Mucosa of descending colon (tissue), 3 donors: ENCODE results near the gene PPL. TPM values are rescaled to one million over a fixed set of nuclear protein-coding genes. Genes with fewer than 3 reads are reported as not detected.
A peak's percentile ranks its signal among the peaks of the same experiment; 100 is the strongest.

Source experiments
- ATAC-seq: fragments of 200-7000 bp; cut with Tn5 transposase; one replicate; pipeline ENCODE4 v1.9.1; 2020; ENCODE audit warnings: mild to moderate bottlenecking, moderate library complexity
- DNase-seq, 3 donors: peaks; one replicate each; pipeline ENCODE4 v3.0.0-alpha.2; 2020
- H3K36me3 ChIP-seq: fragments of 200-600 bp; one replicate; pipeline ENCODE4 v1.8.0; 2021; ENCODE audit warnings: low read depth, mild to moderate bottlenecking
- H3K4me1 ChIP-seq: fragments of 200-600 bp; one replicate; pipeline ENCODE4 v1.8.0; 2021; ENCODE audit warnings: low read depth, mild to moderate bottlenecking
- H3K4me3 ChIP-seq: fragments of 200-600 bp; one replicate; pipeline ENCODE4 v1.8.0; 2021; ENCODE audit warnings: mild to moderate bottlenecking
- H3K9me3 ChIP-seq: fragments of 200-600 bp; one replicate; pipeline ENCODE4 v1.8.0; 2021; ENCODE audit warnings: mild to moderate bottlenecking
- intact Hi-C, 2 donors: fragments of 100-400 bp; cut with DNase I in 1 of 2; cut with micrococcal nuclease in 1 of 2; formaldehyde crosslinking; loops; one replicate each; pipeline versions ENCODE4 v1.11.0 to v1.11.1; 2022; cut with DNase I, micrococcal nuclease
- total RNA-seq, 3 donors: library from RNA; stranded (reverse); fragmentation: NEBNext Ultra II Directional in 2 of 3; extraction: Animal tissue kit (Norgen Biotek cat#: 25700) in 2 of 3; gene quantifications; one replicate each; pipeline versions ENCODE4 v1.2.1 to v1.2.4, GENCODE V29; 2021 to 2023
- TF ChIP-seq, protein P1 (sequence below): fragments of 200-600 bp; IDR thresholded peaks from one replicate; pipeline ENCODE4 v1.8.0; 2022; ENCODE audit warnings: antibody characterized with exemption, mild to moderate bottlenecking
- donor health status: DM: no; HTN: no; CAD: no; lungs with moderate emphysema.
- donor health status: DM: no; HTN: no; CAD: no.
- donor health status: DM: no; HTN: yes; CAD: no.

The PPL gene
- total RNA-seq, 3 donors from 2014 or later, result 10.8 to 22.1 (median 13.9) TPM

DNA sequence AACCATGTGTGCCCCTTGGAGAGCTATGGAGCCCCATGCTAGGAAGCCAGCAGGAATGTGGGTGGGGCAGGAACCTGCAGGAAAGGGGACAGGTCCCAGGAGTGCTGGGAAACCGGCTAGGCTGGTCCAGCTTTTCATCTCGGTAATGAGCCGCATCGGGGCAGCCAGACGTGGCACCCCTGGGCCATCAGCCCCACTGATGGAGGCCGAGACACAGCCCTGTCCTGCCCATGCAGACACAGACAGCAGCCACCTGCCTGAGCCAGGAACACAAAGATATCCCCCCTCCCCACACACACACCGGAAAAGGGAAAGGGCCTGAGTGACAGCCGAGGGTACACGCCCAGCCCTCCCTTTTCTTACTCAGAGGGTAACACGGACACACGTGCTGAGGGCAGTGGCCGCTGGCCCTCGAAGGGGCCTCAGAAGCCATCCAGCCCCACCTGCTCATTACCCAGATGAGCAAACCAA, 18.1 kb downstream of the PPL start:
- peak in 1 of 3 donors; percentile 28 for DNase-seq
- H3K4me3 ChIP-seq, result no peak overlapping the region
- TF ChIP-seq, protein P1, sequence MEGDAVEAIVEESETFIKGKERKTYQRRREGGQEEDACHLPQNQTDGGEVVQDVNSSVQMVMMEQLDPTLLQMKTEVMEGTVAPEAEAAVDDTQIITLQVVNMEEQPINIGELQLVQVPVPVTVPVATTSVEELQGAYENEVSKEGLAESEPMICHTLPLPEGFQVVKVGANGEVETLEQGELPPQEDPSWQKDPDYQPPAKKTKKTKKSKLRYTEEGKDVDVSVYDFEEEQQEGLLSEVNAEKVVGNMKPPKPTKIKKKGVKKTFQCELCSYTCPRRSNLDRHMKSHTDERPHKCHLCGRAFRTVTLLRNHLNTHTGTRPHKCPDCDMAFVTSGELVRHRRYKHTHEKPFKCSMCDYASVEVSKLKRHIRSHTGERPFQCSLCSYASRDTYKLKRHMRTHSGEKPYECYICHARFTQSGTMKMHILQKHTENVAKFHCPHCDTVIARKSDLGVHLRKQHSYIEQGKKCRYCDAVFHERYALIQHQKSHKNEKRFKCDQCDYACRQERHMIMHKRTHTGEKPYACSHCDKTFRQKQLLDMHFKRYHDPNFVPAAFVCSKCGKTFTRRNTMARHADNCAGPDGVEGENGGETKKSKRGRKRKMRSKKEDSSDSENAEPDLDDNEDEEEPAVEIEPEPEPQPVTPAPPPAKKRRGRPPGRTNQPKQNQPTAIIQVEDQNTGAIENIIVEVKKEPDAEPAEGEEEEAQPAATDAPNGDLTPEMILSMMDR, result no peak
- no peaks in the 10 kb centered on the region for H3K36me3 ChIP-seq
- H3K4me1 ChIP-seq, result peaks cover 4% of the 10 kb centered on the region
- H3K9me3 ChIP-seq, result no peaks in the 10 kb centered on the region
- peak; percentile 74 for ATAC-seq
- intact Hi-C loops, result no loop called here

DNA sequence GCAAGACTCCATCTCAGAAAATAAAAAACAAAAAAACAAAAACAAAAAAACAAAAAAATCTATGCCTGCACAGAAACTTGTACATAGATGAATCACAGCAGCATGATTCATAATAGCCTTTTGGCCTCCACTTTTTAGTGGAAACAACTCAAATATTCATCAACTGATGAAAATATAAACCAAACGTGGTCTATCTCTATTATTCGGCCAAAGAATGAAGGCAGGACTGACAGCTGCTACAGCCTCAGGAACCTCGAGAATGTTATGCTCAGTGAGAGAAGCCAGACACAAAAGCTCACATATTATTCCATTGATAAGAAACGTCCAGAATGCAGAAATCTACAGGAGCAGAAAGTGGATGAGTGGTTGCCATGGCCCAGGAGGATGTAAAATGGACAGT, 19.8 kb downstream of the PPL start:
- Histone ChIP-seq H3K36me3 (no peaks in the 10 kb centered on the region), H3K9me3 (no peaks in the 10 kb centered on the region), H3K4me1 (peaks cover 4% of the 10 kb centered on the region), H3K4me3 (no peak overlapping the region)
- intact Hi-C loops, result no loop called here
- ATAC-seq, result no peak
- TF ChIP-seq, protein P1, result no peak
- no peak for DNase-seq

DNA sequence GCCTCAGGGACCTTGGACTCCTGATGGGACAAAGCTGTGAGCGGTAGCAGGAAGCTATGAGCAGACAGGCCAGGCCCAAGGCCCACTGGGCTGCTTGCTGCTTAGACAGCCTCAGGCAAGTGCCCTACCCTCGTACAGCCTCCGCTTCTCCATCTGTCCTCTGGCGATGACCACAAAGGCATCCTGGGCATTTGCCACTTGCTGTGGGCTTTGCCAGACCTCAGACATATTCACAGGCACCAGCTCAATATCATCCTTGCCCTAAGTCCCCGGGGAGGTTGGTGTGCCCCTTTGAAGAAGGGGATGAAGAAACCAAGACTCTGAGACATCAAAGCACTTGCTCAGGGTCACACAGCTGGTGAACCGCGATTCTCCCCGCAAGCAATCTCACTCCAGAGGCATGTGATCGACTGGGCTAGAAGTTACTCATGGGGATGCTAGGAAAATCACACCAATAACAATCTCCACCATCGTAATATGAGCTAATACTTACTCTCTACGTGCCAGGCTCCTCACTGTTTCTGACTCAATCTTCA, 21.7 kb downstream of the PPL start:
- ATAC-seq, result no peak
- peaks cover 4% of the 10 kb centered on the region for H3K4me1 ChIP-seq
- H3K9me3 ChIP-seq, result no peaks in the 10 kb centered on the region
- no peak for DNase-seq
- no peak overlapping the region for H3K4me3 ChIP-seq
- TF ChIP-seq, protein P1, result no peak
- intact Hi-C loops, result no loop called here
- no peaks in the 10 kb centered on the region for H3K36me3 ChIP-seq

DNA sequence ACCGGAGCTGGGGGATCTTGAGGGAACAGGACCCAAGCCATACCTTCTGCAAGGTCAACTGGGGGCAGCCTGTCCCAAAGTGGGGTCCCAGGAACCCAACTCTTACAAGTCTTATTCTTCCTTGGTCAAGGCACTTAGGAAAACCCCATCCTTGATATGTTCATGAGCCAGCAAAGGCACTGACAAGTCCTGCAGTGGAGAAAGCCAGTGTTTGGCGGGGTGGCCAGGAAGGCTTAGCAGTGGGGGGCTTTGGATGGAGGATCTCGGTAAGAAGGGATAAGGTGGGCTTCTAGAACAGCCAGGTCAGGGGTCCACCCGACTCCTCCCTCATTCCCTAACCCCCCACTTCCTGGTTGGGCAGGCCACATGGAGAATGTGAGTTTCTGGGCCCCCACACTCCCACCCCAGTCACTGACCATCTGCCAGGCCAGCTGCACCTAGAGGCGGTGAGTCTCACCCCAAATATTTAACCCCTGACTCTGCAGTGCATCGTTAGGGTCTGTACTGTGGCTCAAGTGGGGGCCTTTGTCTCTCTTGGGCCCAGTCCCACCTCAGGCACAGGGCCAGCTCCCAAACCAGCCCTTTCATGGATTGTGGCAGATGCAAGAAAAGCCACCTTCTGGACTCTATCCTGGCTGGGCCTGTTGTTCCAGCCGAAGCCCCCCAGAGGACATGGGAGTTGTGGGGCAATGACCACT, 22.3 kb downstream of the PPL start:
- TF ChIP-seq, protein P1, result no peak
- intact Hi-C loops, result no loop called here
- no peak for ATAC-seq
- no peaks in the 10 kb centered on the region for H3K9me3 ChIP-seq
- peaks cover 4% of the 10 kb centered on the region for H3K4me1 ChIP-seq
- H3K4me3 ChIP-seq, result no peak overlapping the region
- no peaks in the 10 kb centered on the region for H3K36me3 ChIP-seq
- no peak for DNase-seq

DNA sequence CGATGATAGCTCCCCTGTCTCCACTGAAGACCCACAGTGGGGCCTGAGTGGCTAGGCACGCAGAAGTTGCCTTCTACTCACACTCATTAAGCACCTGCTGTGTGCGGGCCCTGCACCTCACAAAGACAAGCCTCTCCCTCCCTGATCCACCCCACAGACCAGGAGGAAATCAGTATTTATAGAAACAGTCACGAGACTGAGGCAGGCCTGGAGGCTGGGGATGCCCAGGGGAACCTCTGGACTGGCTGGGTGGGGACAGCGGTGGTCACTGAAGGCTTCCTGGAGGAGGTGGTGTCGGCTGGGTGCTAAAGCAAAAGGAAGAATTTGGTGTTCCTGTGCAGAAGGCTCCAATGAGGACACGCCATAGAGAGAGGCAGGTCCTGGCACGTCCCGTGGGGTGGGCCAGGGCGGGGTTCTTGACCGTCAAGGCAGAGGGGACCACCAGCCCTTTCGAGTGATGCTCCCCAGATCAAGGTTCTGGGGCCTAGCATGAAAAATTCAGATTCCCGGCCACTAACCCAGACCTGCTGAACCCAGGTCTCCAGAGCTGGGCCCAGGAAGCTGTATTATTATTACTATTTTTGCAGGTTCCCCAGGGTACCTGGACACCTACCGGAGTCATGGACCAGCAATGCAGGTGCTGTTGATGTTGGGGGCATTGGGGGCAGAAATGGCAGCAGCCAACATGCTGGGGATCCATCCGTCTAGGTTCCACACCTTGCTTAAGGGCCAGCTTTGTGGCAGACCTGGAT, 23.0 kb downstream of the PPL start:
- Histone ChIP-seq H3K9me3 (no peaks in the 10 kb centered on the region), H3K4me1 (peaks cover 4% of the 10 kb centered on the region), H3K36me3 (no peaks in the 10 kb centered on the region), H3K4me3 (no peak overlapping the region)
- DNase-seq, result no peak
- no peak for ATAC-seq
- TF ChIP-seq, protein P1, result no peak
- intact Hi-C loops, result no loop called here
